DMS153 treated with DMSO at 0.1 percent for 48 hours (cell line): ENCODE data around the gene ADAMTS3.

Experiments
- DNase-seq: peaks from one replicate; lab custom pipeline; 2025; ENCODE audit not compliant: unreplicated experiment; lab: John Stamatoyannopoulos, UW

Gene ADAMTS3

GRCh38 chr4:72568959-72569718 lies at the start of gene ADAMTS3:
Gene ADAMTS3, minus strand, starts transcription at chr4:72569221. Its CDS starts 459 bp downstream, at chr4:72568762.
- no peak for DNase-seq

GRCh38 chr4:72613959-72614358 lies 44.9 kb upstream of the ADAMTS3 start:
- no peak for DNase-seq

DNA sequence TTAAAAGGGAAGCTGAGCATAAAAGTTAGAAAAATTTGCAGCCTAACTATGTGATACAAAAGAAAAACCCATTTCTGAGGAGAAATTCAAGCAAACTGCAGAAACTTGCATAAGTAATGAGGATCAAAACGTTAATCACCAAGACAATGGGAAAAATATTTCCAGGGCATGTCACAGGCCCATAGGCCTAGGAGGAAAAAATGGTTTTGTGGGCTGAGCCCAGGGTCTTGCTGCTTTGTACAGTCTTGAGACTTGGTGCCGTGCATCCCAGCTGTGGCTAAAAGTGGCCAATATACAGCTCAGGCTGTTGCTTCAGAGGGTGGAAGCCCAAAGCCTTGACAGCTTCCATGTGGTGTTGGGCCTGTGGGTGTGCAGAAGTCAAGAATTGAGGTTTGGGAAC lies 37.7 kb upstream of the ADAMTS3 start:
- DNase-seq = no peak

DNA sequence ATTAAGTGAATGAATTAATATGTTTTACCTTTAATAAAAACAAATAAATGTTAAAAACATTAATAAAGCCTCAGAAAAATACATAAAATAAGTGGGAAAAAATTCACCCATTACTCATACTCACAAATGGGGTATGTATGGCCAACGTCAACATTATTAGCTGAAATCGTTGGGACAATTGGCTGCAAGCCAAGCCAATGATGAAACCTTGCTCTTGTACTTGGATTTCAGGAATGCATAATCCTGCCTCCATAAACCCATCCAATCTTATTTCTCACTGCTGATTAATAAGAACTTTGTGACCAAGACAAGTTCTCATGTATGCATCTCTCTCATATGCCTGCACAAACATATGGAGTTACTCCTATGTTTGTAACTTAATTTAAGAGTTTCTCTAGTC lies 35.3 kb upstream of the ADAMTS3 start:
- DNase-seq = no peak

DNA sequence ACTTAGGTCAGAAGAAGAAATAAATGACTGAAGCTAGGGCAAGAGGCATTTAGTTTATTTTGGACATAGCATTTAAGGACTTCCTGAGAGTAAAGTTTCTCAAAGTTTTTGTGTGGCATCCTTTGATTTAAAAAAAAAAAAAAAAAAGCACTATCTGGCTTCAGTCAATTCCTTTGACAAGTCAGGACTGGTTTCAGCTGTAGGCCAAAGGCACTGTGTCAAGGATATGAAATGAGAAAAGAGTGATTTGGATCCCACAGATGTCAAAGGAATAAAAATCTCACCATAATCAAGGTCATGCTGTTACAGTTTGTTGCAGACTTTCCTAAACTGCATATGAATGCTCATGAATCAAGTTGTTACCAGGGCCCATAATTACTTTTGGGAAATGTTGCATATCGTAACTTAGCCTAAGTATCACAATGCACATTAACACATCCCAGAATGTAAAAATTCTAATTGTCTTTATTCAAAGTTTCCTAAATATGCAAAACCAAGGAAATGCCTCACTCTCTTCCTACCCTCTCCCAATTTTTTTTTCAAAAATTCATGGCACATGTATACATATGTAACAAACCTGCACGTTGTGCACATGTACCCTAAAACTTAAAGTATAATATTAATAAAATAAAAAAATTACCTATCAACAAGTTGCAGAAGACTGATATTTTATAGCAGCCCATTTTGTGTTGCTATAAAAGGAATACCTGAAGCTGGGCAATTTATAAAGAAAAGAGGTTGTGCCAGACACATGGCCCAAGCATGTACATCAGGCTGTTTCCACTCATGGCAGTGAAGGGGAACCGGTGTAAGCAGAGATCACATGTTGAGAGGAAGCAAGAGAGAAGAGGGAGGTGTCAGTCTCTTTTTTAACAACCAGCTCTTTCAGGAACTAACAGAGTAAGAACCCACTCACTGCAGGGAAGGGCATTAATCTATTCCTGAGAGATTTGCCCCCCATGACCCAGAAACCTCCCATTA lies 33.7 kb upstream of the ADAMTS3 start:
- no peak for DNase-seq

- no peak for DNase-seq
Observed at GRCh38 chr4:72591547-72592454, 22.8 kb upstream of the ADAMTS3 start.

DNA sequence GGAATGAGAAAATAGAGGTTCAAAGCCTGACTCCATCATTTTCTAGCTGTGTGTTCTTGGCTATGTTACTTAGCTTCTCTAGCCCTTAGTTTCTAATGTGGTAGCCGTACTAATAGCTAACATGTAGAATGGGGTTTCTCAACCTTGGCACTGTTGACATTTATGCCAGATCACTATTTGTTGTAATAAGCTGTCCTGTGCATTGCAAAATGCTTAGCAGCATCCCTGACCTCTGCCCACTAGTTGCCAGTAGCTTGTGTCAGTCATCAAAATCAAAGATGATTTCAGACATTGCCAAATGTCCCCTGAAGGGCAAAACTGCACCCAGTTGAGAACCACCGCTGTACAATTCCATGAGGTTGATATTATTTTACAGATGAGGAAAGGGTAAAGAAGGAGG lies 18.3 kb upstream of the ADAMTS3 start:
- no peak for DNase-seq

- DNase-seq = no peak
Observed at GRCh38 chr4:72582853-72583252, 13.8 kb upstream of the ADAMTS3 start.

GRCh38 chr4:72577211-72577610 lies 8.2 kb upstream of the ADAMTS3 start:
- no peak for DNase-seq

- no peak for DNase-seq
Observed at GRCh38 chr4:72571337-72571736, 2.3 kb upstream of the ADAMTS3 start.

- no peak for DNase-seq
Observed at GRCh38 chr4:72569719-72570235, 756 bp upstream of the ADAMTS3 start.

DNA sequence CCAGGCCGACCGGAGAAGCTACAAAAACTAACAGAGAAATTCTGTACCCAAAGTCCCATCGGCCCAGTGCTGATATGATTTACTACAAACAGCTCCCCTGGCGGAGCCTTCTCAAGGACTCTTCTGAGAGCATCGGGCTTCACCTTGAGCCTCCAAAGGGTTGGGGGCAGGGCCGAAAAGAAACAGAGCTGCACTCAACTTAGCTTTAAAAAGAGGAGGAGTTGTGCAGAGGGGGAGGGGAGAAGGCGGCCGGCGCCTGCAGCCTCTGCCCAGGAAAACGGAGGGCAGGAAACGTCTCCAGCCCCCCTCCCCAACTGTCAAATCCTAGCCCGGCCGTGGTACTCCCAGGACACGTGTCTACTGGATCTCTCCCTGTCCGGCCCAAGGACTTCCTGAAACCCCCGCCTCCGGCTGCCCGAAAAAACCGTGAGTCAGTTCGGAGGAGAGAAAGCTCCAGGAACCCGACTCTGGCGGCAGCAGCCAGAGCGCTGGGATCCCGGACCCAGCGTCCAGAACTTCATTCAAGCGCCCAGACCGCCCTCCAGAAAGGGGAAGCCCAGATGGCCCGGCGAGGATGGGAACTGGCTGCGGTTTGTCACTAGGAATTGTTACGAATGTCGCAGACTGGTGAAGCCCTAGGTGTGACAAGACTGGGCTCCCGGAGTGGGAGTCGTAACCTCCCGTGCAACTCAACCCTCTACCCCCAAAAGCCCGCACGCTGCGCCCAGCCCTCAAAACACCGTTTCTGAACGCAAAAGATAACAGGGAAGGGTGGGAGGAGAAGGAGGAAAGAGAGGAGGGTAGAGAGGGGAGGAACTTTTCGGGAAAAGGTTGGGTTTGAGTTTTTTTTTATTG lies 973 bp downstream of the ADAMTS3 start:
- DNase-seq = no peak

- no peak for DNase-seq
Observed at GRCh38 chr4:72567036-72567435, 2.0 kb downstream of the ADAMTS3 start.

GRCh38 chr4:72566464-72566972 lies 2.5 kb downstream of the ADAMTS3 start:
- DNase-seq = no peak

- no peak for DNase-seq
Observed at GRCh38 chr4:72564789-72565188, 4.2 kb downstream of the ADAMTS3 start.

DNA sequence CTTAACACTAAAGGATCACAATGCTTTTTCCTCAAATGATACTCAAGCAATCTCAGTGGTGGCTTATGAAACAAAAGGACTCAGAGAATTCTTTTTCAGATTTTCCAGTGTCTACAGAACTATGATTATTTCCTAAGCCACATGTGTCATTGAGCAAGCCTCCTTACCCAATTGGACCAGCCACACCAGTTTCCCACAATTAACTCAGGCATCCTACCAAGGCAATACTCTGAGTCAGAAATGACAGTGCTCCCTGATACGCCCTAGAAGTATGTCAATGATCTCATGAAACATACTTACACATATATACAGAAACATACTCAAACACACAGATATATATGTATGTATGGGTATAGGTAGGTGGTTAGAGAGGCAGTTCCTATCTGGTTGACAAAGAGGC lies 4.8 kb downstream of the ADAMTS3 start:
- DNase-seq = no peak

- DNase-seq = no peak
Observed at GRCh38 chr4:72558655-72559054, 10.4 kb downstream of the ADAMTS3 start.

GRCh38 chr4:72557021-72557420 lies 12.0 kb downstream of the ADAMTS3 start:
- DNase-seq = no peak

- DNase-seq = no peak
Observed at GRCh38 chr4:72555377-72555831, 13.6 kb downstream of the ADAMTS3 start.
